ENCODE data around the gene PLCH2.

- no peak for TF ChIP-seq POLR2A (IDR thresholded peaks at IDR 0.05)
- TF ChIP-seq, protein P1, sequence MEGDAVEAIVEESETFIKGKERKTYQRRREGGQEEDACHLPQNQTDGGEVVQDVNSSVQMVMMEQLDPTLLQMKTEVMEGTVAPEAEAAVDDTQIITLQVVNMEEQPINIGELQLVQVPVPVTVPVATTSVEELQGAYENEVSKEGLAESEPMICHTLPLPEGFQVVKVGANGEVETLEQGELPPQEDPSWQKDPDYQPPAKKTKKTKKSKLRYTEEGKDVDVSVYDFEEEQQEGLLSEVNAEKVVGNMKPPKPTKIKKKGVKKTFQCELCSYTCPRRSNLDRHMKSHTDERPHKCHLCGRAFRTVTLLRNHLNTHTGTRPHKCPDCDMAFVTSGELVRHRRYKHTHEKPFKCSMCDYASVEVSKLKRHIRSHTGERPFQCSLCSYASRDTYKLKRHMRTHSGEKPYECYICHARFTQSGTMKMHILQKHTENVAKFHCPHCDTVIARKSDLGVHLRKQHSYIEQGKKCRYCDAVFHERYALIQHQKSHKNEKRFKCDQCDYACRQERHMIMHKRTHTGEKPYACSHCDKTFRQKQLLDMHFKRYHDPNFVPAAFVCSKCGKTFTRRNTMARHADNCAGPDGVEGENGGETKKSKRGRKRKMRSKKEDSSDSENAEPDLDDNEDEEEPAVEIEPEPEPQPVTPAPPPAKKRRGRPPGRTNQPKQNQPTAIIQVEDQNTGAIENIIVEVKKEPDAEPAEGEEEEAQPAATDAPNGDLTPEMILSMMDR (IDR thresholded peaks at IDR 0.05) = no peak
These were observed 15.9 kb upstream of the PLCH2 start for GRCh38 chr1:2460203-2460602.

Measured in right lobe of liver (tissue), 4 donors.